Thyroid gland (tissue), 4 donors: Measurements from ENCODE around the gene MAS1. TPM values are rescaled to one million over a fixed set of nuclear protein-coding genes. Genes with fewer than 3 reads are reported as not detected.

Experiments used
- DNase-seq, 2 donors: peaks; one replicate each; pipeline ENCODE4 v3.0.0-alpha.2; 2019
- H3K27ac ChIP-seq, 3 donors: fragments of 200-600 bp; sonication (generic); 1 replicate in 2 of 3; 2 replicates in 1 of 3; pipeline ENCODE4 v1.5.1; 2016 to 2019; ENCODE audit warnings: mild to moderate bottlenecking in 1 of 3, moderate library complexity in 1 of 3
- H3K27me3 ChIP-seq: fragments of 200-600 bp; sonication (generic); one replicate; pipeline ENCODE4 v1.5.1; 2019
- H3K36me3 ChIP-seq, 2 donors: fragments of 200-600 bp; sonication (generic); one replicate each; pipeline ENCODE4 v1.5.1; 2016 to 2019
- H3K4me1 ChIP-seq, 2 donors: fragments of 200-600 bp; sonication (generic); one replicate each; pipeline ENCODE4 v1.5.1; 2017 to 2019
- H3K4me3 ChIP-seq, 3 donors: fragments of 200-600 bp; sonication (generic); replicated peaks in 1 of 3; 1 replicate in 2 of 3; 2 replicates in 1 of 3; pipeline ENCODE4 v1.5.1; 2016; ENCODE audit warnings: mild to moderate bottlenecking in 1 of 3
- H3K9me3 ChIP-seq: fragments of 200-600 bp; sonication (generic); one replicate; pipeline ENCODE4 v1.5.1; 2017
- POLR2A ChIP-seq, 2 donors: fragments of 450-650 bp; IDR thresholded peaks; one replicate each; pipeline ENCODE4 v1.6.1; 2017; ENCODE audit warnings: antibody characterized with exemption in 2 of 2, mild to moderate bottlenecking in 2 of 2, moderate library complexity in 1 of 2
- WGBS, 2 donors: methylation state at CpG; one replicate each; pipeline ENCODE4 v1.1.5; 2017; 5-methylcytosine and 5-hydroxymethylcytosine counted together
- intact Hi-C: fragments of 100-400 bp; cut with DNase I; formaldehyde crosslinking; loops from one replicate; pipeline ENCODE4 v1.15.1; 2023
- total RNA-seq, 4 donors: library from RNA; depleted of rRNA; stranded (reverse); fragments of >200 nt; gene quantifications; one replicate each; pipeline ENCODE4 v1.2.3, GENCODE V29; 2016
- TF ChIP-seq, protein P1 (sequence below), 6 experiments: fragments of 200-600 bp in 3 of 6; fragments of 450-650 bp in 3 of 6; sonication (generic) in 3 of 6; IDR thresholded peaks; one replicate each; pipeline ENCODE4 v1.5.1; 2016 to 2019; ENCODE audit warnings: antibody characterized with exemption in 6 of 6, mild to moderate bottlenecking in 2 of 6, inconsistent platforms in 1 of 6, moderate library complexity in 1 of 6

Gene MAS1
- total RNA-seq, 4 donors from 2014 or later, result not detected

GRCh38 chr6:159853754-159854153, 37.0 kb upstream of the MAS1 start:
- no peaks in the 10 kb centered on the region for H3K27me3 ChIP-seq
- no peak overlapping the region for H3K4me3 ChIP-seq
- intact Hi-C loops, result no loop called here
- H3K27ac ChIP-seq, result no peak overlapping the region
- no peaks in the 10 kb centered on the region for H3K9me3 ChIP-seq
- H3K36me3 ChIP-seq, result no peaks in the 10 kb centered on the region
- DNase-seq, result no peak
- no peaks in the 10 kb centered on the region for H3K4me1 ChIP-seq
- TF ChIP-seq POLR2A (IDR thresholded peaks at IDR 0.05), result no peak
- TF ChIP-seq, protein P1, sequence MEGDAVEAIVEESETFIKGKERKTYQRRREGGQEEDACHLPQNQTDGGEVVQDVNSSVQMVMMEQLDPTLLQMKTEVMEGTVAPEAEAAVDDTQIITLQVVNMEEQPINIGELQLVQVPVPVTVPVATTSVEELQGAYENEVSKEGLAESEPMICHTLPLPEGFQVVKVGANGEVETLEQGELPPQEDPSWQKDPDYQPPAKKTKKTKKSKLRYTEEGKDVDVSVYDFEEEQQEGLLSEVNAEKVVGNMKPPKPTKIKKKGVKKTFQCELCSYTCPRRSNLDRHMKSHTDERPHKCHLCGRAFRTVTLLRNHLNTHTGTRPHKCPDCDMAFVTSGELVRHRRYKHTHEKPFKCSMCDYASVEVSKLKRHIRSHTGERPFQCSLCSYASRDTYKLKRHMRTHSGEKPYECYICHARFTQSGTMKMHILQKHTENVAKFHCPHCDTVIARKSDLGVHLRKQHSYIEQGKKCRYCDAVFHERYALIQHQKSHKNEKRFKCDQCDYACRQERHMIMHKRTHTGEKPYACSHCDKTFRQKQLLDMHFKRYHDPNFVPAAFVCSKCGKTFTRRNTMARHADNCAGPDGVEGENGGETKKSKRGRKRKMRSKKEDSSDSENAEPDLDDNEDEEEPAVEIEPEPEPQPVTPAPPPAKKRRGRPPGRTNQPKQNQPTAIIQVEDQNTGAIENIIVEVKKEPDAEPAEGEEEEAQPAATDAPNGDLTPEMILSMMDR (IDR thresholded peaks at IDR 0.05), result no peak

GRCh38 chr6:159854959-159855358, 35.8 kb upstream of the MAS1 start:
- TF ChIP-seq POLR2A (IDR thresholded peaks at IDR 0.05), result no peak
- TF ChIP-seq, protein P1 (IDR thresholded peaks at IDR 0.05), result no peak

DNA sequence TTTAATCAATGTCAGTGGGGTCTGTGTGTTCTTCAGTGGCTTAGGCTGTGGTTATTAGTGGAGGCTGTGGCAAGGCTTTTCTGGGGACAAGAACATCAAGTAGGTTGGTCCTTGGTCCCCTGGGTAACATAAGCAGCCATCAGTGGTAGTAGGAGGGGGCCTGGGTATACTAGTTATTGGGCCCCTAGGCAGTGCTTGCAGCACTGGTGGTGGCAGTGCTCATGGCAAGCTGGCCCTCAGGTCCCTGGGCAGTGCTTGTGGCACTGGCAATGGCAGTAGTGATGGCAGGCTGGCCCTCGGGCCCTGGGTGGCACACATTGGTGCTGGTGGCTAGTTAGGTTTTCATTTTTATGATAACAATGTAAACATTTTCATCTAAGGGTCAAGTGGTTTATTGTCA, 32.5 kb upstream of the MAS1 start:
- Histone ChIP-seq H3K9me3 (no peaks in the 10 kb centered on the region), H3K36me3 (no peaks in the 10 kb centered on the region), H3K27me3 (no peaks in the 10 kb centered on the region), H3K4me3 (no peak overlapping the region), H3K27ac (no peak overlapping the region), H3K4me1 (no peaks in the 10 kb centered on the region)
- no peak for DNase-seq
- no peak for TF ChIP-seq POLR2A (IDR thresholded peaks at IDR 0.05)
- TF ChIP-seq, protein P1 (IDR thresholded peaks at IDR 0.05), result no peak
- intact Hi-C loops, result no loop called here
- 94 to 100% methylated on average over 1 of the region's 1 CpG for WGBS, 2 donors

More at GRCh38 chr6:159854959-159855358, 35.8 kb upstream of the MAS1 start:
- Histone ChIP-seq H3K27me3 (no peaks in the 10 kb centered on the region), H3K36me3 (no peaks in the 10 kb centered on the region), H3K4me3 (no peak overlapping the region), H3K27ac (no peak overlapping the region), H3K4me1 (no peaks in the 10 kb centered on the region), H3K9me3 (no peaks in the 10 kb centered on the region)
- intact Hi-C loops, result no loop called here
- WGBS, 2 donors, result 89 to 92% methylated on average over 3 of the region's 3 CpGs
- no peak for DNase-seq

- no peaks in the 10 kb centered on the region for H3K9me3 ChIP-seq
- intact Hi-C loops, result loop anchor here (10.0 kb wide), 1 partner anchor 234 kb away; no protein-coding TSS in a partner anchor
- H3K4me1 ChIP-seq, result no peaks in the 10 kb centered on the region
- 93 to 99% methylated on average over 1 of the region's 1 CpG for WGBS, 2 donors
- no peaks in the 10 kb centered on the region for H3K27me3 ChIP-seq
- H3K4me3 ChIP-seq, result no peak overlapping the region
- H3K36me3 ChIP-seq, result no peaks in the 10 kb centered on the region
- no peak for DNase-seq
- H3K27ac ChIP-seq, result no peak overlapping the region
- TF ChIP-seq, protein P1 (IDR thresholded peaks at IDR 0.05), result no peak
- no peak for TF ChIP-seq POLR2A (IDR thresholded peaks at IDR 0.05)
Measured at GRCh38 chr6:159860482-159860881, 30.3 kb upstream of the MAS1 start.

DNA sequence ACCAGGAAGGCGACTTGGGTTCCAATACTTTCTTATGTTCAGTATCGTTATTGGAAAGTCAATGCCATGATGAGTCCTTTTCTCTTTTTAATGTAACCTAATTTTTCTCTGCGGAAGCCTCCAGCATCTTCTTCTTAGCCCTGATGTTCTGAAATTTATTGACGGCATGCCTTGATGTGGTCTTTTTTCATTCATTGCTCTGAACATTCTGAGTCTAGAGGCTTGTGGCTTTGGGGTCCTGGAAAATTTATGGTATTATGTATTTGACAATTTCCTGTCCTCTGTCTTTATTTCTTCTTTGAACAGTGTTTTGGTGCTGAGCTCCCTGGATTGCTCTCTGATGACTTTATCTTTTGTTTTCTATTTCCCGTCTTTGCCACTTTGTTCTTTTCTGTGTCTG, 28.7 kb upstream of the MAS1 start:
- Histone ChIP-seq H3K27ac (no peak overlapping the region), H3K4me1 (no peaks in the 10 kb centered on the region), H3K9me3 (no peaks in the 10 kb centered on the region), H3K4me3 (no peak overlapping the region), H3K27me3 (no peaks in the 10 kb centered on the region), H3K36me3 (no peaks in the 10 kb centered on the region)
- TF ChIP-seq POLR2A (IDR thresholded peaks at IDR 0.05), result no peak
- TF ChIP-seq, protein P1 (IDR thresholded peaks at IDR 0.05), result no peak
- WGBS, 2 donors, result 80 to 83% methylated on average over 5 of the region's 5 CpGs
- intact Hi-C loops, result loop anchor here (10.0 kb wide), 1 partner anchor 233 kb away; no protein-coding TSS in a partner anchor
- DNase-seq, result no peak
